ENCODE measurements around the gene RPF1. TPM values are rescaled to one million over a fixed set of nuclear protein-coding genes. Genes with fewer than 3 reads are reported as not detected.
"Not testable (repeated sequence)": the region's sequence is repeated elsewhere in the genome, so short reads cannot be mapped to it uniquely, and the experiment has no call there.

The RPF1 gene, protein sequence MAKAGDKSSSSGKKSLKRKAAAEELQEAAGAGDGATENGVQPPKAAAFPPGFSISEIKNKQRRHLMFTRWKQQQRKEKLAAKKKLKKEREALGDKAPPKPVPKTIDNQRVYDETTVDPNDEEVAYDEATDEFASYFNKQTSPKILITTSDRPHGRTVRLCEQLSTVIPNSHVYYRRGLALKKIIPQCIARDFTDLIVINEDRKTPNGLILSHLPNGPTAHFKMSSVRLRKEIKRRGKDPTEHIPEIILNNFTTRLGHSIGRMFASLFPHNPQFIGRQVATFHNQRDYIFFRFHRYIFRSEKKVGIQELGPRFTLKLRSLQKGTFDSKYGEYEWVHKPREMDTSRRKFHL
- total RNA-seq (2014; rRNA removed; shearing (Covaris generic)), result 40.9 and 54.9 TPM in 2 replicates

DNA sequence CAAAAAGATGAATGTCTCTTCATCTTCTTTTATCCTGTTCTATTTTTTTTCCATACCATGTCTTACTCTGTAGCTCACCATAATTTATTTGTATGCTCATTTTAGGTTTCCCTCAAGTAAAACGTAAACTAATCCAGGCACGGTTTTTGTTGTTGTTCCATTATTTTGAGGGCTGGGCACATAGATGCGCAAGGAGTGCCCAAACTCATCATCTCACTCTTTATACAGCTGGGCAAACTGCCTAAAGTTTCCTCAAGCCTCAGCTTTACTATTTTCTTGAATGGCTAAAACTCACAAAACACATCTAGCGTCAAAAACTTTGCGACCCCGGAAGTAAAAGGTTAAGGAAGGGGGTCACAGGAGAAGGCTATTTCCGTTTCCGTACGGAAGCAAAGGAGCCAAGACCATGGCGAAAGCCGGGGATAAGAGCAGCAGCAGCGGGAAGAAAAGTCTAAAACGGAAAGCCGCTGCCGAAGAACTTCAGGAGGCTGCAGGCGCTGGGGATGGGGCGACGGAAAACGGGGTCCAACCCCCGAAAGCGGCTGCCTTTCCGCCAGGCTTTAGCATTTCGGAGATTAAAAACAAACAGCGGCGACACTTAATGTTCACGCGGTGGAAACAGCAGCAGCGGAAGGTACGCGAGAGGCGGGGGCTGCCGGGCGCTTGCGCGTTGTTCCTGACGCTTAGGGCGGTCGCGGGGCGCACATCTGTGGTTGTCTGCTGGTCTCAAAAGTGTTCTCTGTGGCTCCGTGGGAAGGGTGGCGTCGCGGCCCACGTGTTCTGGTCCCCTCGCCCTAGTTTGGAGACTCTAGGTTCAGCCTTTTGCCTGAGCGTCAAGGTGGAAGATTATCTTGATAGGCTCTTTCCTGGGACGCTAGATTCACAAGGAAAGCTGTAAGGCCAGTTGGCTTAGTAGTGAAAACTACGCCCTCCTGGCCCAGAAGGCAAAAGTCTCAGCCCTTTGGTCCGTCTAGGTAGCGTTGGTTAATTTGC lies at the start of gene RPF1:
TSS of gene RPF1 (plus strand) at position 391 of the 993 bp plus-strand sequence. CDS start at position 407, 16 bp downstream.
- peak; percentile 63 for DNase-seq (ENCODE audit: low spot score)

DNA sequence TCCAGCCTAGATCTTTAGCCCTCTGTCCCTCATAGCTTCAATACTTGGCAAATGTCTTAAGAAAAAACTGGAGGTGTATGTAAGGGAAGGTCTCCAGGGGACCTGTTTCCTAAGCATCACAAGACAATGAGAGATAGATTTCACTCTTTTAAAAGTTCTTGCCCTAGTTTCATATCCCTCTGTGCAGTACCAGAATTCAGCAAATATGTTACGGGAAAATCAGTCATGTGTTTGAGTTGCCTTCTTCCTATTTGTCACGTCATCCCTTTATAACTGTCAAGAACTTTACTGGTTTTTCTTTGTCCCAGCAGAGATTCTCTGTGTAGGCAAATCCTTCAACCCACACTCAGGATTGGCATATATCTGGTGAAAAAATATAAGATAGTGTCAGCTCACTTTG lies 48.5 kb upstream of the RPF1 start:
- DNase-seq (ENCODE audit: low spot score), result no peak

DNA sequence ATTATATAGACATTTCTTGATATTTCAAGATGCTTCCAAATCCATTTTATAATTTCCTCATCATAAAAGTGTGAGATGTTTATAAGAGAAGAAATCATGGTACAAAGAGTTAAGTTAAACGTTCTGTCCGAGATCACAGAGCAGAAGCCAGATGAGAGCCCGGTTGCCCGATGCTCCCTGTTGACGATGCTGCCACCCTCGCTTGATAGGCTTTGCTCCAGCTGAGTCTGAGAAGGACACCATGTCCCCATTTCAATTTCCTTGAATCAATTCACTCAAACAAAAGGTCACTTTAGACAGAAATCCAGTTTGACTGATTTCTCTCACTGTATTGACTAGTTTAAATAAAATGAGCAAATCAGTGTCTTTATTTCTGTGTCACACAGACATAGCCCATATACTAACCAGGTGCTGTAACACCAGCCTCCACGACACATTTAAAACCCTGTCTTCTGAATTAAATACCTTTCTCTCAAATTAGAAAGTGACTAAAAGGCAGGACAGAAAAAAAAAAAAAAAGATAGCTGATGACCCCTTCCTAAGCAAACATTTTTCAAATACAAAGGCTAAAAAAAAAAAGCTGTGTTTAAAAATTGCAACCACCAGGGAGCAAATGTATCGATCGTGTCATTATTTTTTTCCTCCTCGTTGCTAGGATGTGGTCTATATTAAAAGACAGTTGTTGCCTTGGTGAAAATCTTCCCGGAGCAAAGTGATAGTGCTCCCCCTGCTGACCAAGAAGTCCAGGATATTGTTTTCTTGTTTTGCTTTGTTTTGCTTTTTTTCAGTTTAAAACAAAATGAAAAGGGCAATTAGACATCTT lies 45.6 kb upstream of the RPF1 start:
- DNase-seq (ENCODE audit: low spot score), result peak; percentile 44

DNA sequence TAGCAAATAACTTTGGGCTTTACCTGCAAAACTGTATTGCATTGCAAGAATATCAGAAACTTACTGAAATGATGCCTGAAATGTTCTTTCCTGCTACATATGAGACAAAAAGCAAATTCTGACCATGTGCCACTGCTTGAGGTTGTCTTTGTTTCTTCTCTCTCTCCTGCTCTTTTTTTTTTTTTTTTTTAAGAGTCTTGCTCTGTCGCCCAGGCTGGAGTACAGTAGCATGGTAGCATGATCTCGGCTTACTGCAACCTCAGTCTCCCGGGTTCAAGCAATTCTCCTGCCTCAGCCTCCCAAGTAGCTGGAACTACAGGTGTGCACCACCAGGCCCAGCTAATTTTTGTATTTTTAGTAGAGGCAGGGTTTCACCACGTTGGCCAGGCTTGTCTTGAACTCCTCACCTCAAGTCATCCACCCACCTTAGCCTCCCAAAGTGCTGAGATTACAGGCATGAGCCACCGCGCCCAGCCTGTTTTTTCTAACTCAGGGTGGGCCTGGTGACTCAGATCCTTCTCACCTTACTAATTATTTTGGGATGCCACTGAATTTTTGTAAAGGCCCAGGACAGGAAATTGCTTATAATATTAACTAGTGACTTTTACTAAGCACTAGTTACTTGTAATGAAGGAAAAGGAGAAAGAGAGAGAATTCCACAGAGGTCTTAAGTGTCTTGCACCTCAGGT lies 44.8 kb upstream of the RPF1 start:
- DNase-seq (ENCODE audit: low spot score), result no peak

DNA sequence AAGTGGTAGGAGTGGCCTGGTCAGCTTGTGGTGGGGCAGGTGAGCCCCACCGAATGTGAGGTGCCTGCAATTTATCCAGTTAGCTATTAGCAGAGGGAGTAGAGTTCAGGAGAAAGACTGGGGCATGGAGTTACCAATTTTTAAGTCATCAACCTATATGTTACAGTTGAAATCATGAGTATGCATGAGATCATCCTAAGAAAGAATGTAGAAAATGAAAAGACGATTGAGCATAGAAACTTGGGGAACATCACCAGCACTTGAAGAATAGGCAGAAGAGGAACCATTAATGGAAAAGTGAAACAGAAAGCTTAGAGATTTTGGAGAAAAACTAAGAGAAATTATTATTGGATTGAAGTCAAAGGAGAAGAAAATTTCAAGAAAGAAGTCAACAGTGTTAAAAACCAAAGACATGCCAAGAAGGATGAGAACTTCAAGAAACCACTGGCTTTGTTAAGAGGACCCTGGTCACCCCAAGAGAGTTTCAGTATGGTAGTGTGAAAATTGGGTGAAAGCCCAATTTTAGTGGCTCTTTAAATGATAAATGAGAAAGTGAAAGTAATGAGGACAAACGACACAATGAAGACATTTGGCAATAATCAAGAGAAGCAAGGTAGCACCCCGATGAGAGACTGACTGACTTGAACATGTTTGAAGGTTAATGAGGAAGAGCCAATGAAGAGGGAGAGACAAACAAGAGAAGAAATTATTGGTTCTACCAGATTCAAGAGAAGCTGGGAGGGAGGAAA lies 44.1 kb upstream of the RPF1 start:
- DNase-seq (ENCODE audit: low spot score), result no peak

DNA sequence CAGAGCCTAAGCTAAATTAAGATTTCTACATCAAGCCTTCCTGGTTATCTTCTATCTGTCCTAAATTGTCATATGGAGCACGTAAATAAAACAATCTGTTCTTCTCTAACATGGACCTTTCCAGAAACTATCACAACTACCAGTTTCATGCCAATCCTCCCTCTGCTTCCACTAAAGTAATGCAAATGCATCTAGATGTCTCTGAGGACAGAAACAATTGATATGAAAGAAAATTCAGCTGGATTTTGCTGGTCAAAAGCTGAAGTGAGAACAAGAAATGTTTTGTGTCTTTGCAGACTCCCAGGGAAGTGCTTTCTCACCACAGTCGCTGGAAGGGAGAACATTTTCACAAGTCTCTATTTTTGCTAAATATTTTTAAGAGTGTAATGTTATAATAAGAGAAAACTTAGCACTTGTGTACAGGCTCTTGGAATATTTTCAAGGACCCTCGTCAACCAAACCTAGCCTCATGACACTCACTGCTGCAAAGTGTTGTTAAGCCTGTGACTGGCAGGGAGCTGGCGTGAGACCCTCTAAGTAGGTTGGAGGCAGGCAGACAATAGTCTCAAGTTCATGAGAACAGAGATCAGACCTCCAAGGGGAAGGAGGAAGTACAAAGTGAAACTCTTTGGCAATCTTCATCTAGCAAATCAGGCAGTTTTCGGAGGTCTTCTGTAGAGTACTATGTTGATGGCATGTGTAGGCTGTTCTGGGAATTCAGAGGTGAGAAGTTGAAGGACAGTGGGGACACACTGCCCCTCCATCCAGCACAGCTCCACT lies 42.0 kb upstream of the RPF1 start:
- no peak for DNase-seq (ENCODE audit: low spot score)

DNA sequence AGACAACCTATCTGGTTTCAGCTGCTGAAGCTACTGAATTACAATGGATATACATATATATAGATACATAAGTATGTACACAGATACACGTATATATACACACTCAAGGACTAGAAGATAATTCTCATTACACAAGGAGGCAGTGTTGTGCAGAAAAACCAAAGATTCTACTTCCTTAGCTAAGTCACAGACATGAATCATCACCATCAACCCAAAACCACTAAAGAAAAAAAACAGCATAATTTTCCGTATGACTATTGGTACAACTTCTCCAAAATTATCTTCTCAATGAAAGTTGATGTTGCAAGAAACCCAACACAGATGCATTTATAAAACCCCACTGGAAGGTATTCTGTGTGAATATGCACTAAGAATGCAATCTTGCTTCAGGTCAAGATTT lies 36.8 kb upstream of the RPF1 start:
- peak; percentile 76 for DNase-seq (ENCODE audit: low spot score)

DNA sequence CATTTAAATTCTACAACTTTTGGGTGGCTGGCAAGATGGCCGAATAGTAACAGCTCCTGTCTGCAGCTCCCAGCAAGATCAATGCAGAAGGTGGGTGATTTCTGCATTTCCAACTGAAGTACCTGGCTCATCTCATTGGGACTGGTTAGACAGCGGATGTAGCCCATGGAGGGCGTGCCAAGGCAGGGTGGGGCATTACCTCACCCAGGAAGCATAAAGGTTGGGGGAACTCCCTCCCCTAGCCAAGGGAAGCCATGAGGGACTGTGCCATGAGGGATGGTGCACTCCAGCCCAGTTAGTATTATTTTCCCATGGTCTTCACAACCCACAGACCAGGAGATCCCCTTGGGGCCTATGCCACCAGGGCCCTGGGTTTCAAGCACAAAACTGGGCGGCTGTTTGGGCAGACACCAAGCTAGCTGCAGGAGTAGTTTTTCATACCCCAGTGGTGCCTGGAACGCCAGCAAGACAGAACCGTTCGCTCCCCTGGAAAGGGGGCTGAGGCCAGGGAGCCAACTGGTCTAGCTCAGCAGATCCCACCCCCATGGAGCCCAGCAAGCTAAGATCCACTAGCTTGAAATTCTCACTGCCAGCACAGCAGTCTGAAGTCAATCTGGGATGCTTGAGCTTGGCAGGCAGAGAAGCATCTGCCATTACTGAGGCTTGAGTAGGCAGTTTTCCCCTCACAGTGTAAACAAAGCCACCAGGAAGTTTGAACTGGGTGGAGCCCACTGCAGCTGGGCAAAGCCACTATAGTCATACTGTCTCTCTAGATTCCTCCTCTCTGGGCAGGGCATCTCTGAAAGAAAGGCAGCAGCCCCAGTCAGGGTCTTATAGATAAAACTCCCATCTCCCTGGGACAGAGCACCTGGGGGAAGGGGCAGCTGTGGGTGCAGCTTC lies 36.1 kb upstream of the RPF1 start:
- DNase-seq (ENCODE audit: low spot score), result peak; percentile 4

DNA sequence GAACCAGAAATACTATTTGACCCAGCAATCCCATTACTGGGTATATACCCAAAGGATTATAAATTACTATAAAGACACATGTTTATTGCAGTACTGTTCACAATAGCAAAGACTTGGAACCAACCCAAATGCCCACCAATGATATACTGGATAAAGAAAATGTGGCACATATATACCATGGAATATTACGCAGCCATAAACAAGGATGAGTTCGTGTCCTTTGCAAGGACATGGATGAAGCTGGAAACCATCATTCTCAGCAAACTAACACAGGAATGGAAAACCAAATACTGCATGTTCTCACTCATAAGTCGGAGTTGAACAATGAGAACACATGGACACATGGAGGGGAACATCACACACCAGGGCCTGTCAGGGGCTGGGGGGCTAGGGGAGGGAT lies 30.4 kb upstream of the RPF1 start:
- not testable (repeated sequence) for DNase-seq (ENCODE audit: low spot score)

DNA sequence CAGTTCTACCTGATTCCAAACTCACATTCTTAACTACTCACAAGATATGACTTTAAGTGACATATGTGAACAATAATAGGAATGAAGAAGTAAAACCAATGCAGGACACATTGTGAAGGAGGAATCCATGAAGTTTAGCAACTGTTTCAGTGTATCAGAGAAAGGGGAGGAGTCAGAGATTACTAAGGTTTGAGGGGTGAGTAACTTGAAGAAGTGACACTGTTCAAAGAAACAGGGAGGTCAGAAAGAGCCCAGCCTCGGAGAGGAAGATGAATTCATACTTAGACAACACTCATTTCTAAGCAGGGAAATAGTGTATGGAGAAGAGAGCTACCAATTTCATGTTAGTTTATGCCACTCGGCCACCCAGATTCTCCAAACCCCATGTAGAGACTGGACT lies 28.2 kb upstream of the RPF1 start:
- DNase-seq (ENCODE audit: low spot score), result no peak

DNA sequence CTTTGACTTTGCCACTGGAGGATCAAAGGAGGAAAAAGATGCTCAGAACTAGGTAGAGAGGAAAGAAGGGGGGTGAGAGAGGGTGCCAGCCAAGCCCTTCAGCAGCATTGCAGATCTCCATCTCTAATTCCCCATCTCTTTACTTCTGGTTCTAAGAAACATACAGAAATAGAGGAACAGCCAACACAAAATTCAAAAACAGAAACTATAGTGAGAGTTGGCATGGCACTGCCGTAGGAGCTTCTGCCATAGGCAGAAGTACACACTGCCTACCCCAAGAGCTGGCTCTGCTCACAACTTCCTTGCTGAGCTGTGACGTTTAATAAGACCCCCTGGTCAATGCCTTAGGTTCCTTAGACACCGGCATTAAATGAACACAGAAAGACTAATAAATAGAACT lies 26.6 kb upstream of the RPF1 start:
- no peak for DNase-seq (ENCODE audit: low spot score)

DNA sequence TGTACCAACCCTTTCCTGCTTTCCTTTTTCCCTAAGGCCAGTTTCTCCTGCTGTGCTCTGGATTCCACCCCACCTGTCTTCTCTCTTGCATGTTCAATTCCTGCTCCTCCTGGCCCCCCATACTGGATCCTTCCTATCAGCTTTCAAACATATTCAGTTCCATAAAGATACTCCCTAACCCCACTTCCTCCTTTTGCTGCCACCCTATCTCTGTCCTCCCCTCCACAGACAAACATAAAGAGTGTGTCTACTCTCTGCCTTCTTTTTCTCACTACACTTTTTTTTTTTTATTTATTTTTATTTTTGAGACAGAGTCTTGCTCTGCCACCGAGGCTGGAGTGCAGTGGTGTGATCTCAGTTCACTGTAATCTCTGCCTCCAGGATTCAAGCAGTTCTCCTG lies 16.9 kb upstream of the RPF1 start:
- no peak for DNase-seq (ENCODE audit: low spot score)

DNA sequence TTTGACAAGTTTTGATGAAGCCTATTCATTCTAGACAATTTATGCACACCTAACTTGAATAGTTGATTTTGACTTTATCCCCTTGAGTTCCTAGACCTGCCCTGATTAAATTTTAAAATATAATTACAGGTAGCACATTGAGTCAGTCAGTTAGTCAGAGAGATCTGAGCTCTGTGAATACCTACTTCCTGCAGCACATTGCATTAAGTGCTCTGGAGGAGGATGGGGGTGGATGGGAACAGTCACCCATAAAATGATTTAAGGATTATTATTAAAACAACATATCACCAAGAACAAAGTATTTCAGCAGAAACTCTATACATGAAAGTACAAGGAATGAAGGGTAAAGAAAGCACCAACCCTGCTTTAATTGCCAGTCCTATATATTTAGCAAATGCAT lies 11.8 kb upstream of the RPF1 start:
- DNase-seq (ENCODE audit: low spot score), result no peak

DNA sequence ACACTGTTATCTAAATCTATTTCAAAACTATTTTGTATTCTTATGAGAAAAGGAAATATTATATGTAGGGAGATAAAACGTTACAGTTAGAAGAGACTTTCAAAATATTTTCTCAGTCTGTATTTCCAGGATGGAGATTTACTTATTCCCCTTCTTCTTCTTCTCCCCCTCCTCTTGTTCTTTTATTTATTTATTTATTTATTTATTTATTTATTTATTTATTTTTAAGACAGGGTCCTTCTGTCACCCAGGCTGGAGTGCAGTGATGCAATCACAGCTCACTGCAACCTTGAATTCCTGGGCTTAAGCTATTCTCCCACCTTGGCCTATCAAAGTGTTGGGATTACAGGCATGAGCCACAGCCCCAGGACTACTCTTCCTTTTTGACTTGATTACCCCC lies 2.8 kb upstream of the RPF1 start:
- no peak for DNase-seq (ENCODE audit: low spot score)

DNA sequence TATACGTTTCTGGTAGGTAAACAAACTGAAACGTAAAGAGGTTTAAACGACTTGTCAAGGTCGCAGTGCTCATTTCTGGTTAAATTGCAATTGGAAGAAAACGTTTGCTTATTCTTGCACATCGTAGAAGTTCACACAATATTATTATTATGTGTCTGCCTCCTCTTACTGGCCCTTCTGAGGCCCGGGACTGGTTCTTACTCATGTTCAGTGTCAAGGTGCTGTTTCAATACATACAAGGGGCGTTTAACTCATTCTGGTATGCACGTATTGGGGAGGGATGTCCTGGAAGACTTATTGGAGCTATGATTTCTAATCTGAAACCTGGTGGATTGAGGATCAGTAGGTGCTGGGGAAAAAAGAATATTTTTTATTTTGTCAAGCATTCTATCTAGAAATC lies 932 bp downstream of the RPF1 start:
- no peak for DNase-seq (ENCODE audit: low spot score)

DNA sequence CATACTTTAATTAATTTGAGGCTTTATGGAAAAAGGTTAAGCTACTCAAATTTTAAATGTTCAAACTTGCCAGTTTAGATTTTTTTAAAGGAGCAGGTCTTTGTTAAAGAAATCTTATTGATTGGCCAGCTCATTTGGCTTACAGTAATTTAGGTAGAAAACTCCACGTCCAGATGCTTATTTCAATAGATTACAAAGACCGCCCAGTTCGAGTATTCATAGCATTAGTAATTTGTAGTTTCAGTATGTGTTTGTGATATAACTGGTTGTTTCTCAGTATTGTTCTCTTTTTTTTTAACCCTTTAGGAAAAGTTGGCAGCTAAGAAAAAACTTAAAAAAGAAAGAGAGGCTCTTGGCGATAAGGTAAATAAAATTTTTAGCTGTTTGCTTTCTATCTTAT lies 1.6 kb downstream of the RPF1 start:
- DNase-seq (ENCODE audit: low spot score), result no peak

DNA sequence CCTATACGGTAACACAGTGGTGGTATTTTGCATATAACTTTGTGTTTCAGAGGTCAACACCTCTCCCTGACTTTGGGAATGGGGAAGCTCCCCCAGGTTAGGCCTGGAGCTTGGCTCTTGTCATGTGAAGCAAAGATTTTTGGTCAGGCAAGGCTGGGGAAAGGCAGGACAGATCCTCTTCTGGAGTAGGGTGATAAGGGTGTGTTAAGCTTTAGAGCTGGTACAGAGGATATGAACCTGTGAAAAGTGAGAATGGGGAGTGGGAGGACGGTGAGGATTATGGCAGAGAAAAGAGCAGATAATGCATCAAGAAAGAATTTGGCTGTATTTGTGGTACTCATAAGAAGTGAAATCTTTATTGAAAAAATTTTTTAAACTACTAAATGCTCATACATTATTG lies 2.3 kb downstream of the RPF1 start:
- DNase-seq (ENCODE audit: low spot score), result no peak

DNA sequence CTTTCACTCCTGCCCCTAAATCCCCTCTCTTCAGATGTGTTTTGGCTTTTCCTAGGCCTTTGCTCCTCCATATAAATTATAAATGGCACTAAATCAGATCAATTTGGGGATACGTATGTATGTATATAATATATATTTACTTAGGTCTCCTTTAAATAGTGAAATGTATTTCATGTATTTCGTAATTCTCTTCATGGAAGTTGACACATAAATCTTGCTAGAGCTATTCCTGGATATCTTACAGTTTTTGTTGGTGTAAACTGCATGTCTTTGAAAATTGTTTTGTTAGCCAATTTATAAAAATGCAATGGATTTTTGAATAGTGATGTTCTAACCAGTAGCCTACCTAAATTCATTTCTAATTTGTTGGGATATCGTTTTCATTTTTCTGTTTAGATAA lies 9.0 kb downstream of the RPF1 start:
- DNase-seq (ENCODE audit: low spot score), result no peak

DNA sequence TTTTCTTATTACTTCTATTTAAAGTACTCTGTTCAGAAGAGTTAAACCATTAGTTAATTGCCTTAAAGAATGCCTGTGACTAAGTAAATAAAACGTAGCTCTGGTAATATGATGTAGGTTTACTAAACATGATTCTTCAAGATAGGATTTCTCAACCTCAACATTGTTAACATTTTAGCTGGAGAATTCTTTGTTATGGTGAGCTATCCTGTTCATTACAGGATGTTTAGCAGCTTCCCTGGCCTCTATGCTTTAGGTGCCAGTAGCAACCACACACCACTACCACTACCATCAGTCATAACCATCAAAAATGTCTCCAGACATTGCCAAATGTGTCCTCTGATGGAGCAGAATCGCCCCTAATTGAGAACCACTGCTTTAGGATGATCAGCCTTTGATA lies 10.7 kb downstream of the RPF1 start:
- DNase-seq (ENCODE audit: low spot score), result no peak

Data from A172 (cell line).